ENCODE results near the gene SGCD. TPM values are rescaled to one million over a fixed set of nuclear protein-coding genes. Genes with fewer than 3 reads are reported as not detected.

SGCD gene
- total RNA-seq, 1 donor = 13.8 TPM

DNA sequence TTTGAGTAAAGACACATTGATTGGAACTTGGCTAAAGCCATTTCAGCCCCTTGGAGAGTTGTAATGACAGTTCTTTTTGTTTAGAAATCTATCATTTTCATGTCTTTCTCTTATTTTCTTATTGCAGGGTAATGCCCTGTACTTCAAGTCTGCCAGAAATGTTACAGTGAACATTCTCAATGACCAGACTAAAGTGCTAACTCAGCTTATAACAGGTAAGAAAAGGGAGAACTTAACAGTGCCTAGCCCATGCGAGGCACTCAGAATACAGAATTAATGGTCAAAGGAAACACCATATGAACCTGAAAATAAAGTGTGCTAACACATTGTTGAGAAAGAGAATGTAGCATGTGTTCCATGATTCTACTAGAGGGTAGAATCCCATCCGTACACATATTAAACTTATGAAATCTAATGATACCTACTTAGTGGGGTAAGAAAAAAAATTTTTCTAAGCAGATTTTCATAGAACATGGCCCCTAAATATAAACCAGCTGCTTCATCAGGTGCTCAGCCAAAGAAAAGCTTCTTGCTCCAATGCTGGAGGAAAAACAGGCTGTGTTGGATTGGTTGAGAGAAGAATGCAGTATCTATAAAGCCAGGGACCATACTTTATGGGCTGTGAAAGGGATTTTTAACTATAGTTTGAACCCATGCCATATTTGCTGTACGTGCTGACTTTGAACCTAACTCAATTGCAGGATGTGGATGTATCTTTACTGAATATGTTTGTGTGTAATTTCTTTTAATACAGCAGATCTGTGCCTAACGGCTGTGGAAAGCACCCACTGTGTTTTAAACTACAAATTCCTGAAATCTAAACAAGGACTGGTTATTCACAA, 262.4 kb downstream of the SGCD start:
- TF ChIP-seq, protein P1, sequence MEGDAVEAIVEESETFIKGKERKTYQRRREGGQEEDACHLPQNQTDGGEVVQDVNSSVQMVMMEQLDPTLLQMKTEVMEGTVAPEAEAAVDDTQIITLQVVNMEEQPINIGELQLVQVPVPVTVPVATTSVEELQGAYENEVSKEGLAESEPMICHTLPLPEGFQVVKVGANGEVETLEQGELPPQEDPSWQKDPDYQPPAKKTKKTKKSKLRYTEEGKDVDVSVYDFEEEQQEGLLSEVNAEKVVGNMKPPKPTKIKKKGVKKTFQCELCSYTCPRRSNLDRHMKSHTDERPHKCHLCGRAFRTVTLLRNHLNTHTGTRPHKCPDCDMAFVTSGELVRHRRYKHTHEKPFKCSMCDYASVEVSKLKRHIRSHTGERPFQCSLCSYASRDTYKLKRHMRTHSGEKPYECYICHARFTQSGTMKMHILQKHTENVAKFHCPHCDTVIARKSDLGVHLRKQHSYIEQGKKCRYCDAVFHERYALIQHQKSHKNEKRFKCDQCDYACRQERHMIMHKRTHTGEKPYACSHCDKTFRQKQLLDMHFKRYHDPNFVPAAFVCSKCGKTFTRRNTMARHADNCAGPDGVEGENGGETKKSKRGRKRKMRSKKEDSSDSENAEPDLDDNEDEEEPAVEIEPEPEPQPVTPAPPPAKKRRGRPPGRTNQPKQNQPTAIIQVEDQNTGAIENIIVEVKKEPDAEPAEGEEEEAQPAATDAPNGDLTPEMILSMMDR (IDR thresholded peaks at IDR 0.05; ENCODE audit: insufficient read depth, low read depth, low read length) = no peak
- no peak for DNase-seq (ENCODE audit: low read depth)
- H3K4me3 ChIP-seq (ENCODE audit: low read depth, low read length) = no peak overlapping the region

DNA sequence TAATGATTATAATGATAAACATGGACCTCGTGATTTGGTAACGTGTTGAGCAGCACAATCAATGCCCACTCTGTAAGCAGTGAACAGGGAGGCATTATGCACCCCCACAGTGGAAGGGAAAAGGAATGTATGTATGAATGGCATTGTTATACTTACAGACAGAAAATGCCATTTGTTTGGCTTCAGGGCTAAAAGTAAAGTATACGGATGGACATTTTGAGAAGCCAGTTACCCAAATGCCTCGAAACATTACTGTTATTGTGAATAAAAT, 262.9 kb downstream of the SGCD start:
- H3K4me3 ChIP-seq (ENCODE audit: low read depth, low read length) = no peak overlapping the region
- DNase-seq (ENCODE audit: low read depth) = no peak
- TF ChIP-seq, protein P1 (IDR thresholded peaks at IDR 0.05; ENCODE audit: insufficient read depth, low read depth, low read length) = no peak

DNA sequence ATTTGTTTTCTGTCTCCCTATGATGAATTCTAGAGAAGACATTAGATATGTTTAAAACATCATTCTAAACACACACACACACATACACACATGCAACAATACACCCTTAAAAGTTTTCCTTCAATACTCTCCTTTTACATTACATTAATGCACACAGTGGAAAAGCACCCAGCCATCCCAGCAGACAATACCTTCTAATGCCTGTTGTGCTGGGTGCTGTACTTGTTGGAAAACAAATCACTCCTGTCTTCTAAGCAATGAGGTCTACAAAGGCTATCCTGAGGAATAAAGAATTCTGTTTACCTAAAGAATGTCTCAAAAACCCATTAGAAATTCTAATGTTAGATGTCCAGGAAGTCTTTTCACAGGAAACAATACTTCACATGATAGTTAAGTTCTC, 264.0 kb downstream of the SGCD start:
- no peak for DNase-seq (ENCODE audit: low read depth)
- no peak overlapping the region for H3K4me3 ChIP-seq (ENCODE audit: low read depth, low read length)
- TF ChIP-seq, protein P1 (IDR thresholded peaks at IDR 0.05; ENCODE audit: insufficient read depth, low read depth, low read length) = no peak

DNA sequence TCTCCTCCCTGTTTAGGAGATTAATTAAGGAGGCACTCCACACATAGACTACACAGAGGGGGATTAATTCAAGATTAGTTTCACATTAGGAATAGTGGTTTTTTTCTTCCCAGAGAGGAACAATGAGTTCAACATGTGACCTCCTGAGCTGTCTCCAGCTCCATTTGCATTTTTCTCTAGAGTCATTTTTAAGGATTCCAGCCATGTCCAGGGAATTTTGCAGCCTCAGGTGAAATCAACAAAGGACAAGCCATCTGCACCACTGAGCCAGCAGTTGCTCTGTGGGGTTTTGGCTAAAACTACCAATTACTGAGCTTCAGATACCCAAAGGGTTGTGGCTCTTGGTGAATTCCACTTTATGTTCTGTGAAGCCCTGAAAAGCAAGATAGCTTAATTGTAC, 264.7 kb downstream of the SGCD start:
- TF ChIP-seq, protein P1 (IDR thresholded peaks at IDR 0.05; ENCODE audit: insufficient read depth, low read depth, low read length) = no peak
- no peak for DNase-seq (ENCODE audit: low read depth)
- no peak overlapping the region for H3K4me3 ChIP-seq (ENCODE audit: low read depth, low read length)

DNA sequence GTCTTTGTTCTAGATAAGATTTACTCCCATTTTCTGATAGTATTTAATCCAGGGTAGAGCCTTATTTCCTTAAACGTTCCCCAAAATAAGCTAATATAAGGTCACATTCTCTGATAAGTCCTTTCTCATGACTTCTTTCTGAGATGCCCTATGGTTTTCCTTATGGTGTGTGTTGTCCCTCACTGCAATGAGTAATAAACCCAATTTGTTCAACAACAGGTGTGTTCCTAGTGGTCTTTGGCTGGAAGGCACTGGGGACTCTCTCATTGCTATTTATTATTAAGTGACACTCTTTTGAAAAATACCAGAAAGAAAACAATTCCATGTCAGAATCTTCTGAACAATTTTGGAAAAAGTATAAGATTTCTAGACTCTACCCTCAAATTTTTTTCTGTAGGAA, 266.6 kb downstream of the SGCD start:
- DNase-seq (ENCODE audit: low read depth) = no peak
- TF ChIP-seq, protein P1 (IDR thresholded peaks at IDR 0.05; ENCODE audit: insufficient read depth, low read depth, low read length) = no peak
- H3K4me3 ChIP-seq (ENCODE audit: low read depth, low read length) = no peak overlapping the region

DNA sequence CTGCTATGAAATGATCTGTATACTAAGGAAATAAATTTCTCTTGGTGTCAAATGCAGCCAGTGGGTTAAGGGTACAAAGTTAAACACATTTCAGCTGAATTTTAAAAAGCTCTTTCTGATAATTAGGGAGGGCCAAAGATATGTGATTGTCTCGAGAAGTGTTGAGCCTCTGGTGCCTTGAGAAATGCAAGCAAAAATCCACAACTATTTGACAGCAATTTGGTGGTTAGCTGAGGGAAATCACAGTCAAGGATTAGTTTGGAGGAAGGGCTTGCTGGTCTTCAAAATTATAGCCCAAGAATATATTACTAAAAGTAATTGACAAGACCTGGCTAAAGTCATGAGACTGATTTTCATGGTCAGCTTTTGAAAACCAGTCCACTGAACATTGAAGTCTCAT, 267.4 kb downstream of the SGCD start:
- TF ChIP-seq, protein P1 (IDR thresholded peaks at IDR 0.05; ENCODE audit: insufficient read depth, low read depth, low read length) = no peak
- no peak overlapping the region for H3K4me3 ChIP-seq (ENCODE audit: low read depth, low read length)
- DNase-seq (ENCODE audit: low read depth) = no peak

Data from fibroblast of villous mesenchyme (primary cell).